ENCODE data around the gene MYZAP.

DNA sequence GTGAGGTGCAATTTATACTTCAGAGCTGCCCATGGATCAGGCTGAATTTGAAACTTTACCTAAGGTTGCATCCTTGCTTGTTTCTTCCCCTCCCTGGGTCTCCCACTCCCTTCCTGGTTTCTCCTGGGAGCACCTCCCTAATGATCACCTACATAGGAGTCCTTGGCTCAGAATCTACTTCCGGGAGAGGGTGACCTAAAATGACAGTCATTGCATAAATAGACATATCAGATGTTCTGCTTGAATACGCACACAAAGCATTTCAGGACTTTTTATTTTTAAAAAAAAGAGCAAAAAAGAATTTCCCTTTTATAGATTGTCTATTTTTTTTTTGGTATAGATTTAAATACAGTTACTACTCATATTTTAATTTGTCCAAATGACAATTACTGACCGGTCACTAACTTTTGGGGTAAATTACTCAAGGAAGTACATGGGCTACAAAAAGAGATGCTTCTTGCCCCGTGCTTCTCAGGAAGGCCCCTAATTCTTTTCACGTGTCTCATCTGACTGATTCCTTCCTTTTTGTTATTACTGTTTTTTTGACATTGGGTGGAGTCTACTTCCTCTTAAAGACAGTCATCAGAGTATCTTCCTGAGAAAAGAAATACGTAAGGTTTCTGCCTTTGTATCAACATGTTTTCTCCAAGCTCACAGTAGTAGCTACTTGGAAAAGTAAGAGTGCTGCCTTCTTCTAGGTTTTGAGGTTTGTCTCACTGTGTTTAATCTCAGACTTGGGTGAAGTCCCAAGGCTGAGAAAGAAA is 4.9 kb upstream of the MYZAP start:
- TF ChIP-seq, protein P1, sequence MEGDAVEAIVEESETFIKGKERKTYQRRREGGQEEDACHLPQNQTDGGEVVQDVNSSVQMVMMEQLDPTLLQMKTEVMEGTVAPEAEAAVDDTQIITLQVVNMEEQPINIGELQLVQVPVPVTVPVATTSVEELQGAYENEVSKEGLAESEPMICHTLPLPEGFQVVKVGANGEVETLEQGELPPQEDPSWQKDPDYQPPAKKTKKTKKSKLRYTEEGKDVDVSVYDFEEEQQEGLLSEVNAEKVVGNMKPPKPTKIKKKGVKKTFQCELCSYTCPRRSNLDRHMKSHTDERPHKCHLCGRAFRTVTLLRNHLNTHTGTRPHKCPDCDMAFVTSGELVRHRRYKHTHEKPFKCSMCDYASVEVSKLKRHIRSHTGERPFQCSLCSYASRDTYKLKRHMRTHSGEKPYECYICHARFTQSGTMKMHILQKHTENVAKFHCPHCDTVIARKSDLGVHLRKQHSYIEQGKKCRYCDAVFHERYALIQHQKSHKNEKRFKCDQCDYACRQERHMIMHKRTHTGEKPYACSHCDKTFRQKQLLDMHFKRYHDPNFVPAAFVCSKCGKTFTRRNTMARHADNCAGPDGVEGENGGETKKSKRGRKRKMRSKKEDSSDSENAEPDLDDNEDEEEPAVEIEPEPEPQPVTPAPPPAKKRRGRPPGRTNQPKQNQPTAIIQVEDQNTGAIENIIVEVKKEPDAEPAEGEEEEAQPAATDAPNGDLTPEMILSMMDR (IDR thresholded peaks at IDR 0.05 in 8 of 11, conservative IDR thresholded peaks at IDR 0.05 in 3 of 11), result no peak
- TF ChIP-seq POLR2A (IDR thresholded peaks at IDR 0.05), result no peak

All from spleen (tissue), 7 donors.